ENCODE measurements around the gene GPHN. TPM values are rescaled to one million over a fixed set of nuclear protein-coding genes. Genes with fewer than 3 reads are reported as not detected.

The GPHN gene
- total RNA-seq, 1 experiment from 2014 or later = 18.1 TPM

DNA sequence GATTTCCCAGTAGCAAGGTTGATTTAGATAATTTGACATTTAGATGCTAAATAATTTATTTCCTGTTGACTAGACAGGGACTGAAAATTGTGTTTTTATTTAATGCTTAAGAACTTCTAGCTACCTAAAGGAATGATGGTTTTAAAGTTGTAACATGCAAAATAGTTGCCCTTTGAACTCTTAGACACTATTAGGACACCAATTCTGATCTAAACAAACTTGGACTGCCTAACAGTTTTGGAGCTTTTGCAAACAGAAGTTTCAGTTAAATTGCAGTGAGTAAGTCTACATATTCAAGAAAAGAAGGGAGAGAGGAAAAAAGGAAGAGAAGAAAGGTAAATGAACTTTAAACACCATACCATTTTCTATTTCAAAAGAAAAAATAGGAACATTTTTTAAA lies 492.0 kb downstream of the GPHN start (continued):
- TF ChIP-seq, protein P1, sequence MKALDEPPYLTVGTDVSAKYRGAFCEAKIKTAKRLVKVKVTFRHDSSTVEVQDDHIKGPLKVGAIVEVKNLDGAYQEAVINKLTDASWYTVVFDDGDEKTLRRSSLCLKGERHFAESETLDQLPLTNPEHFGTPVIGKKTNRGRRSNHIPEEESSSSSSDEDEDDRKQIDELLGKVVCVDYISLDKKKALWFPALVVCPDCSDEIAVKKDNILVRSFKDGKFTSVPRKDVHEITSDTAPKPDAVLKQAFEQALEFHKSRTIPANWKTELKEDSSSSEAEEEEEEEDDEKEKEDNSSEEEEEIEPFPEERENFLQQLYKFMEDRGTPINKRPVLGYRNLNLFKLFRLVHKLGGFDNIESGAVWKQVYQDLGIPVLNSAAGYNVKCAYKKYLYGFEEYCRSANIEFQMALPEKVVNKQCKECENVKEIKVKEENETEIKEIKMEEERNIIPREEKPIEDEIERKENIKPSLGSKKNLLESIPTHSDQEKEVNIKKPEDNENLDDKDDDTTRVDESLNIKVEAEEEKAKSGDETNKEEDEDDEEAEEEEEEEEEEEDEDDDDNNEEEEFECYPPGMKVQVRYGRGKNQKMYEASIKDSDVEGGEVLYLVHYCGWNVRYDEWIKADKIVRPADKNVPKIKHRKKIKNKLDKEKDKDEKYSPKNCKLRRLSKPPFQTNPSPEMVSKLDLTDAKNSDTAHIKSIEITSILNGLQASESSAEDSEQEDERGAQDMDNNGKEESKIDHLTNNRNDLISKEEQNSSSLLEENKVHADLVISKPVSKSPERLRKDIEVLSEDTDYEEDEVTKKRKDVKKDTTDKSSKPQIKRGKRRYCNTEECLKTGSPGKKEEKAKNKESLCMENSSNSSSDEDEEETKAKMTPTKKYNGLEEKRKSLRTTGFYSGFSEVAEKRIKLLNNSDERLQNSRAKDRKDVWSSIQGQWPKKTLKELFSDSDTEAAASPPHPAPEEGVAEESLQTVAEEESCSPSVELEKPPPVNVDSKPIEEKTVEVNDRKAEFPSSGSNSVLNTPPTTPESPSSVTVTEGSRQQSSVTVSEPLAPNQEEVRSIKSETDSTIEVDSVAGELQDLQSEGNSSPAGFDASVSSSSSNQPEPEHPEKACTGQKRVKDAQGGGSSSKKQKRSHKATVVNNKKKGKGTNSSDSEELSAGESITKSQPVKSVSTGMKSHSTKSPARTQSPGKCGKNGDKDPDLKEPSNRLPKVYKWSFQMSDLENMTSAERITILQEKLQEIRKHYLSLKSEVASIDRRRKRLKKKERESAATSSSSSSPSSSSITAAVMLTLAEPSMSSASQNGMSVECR (CRISPR knock-in tag; IDR thresholded peaks at IDR 0.05; ENCODE audit: borderline replicate concordance) = no peak
- no peak for TF ChIP-seq ZNF416 (CRISPR knock-in tag; IDR thresholded peaks at IDR 0.05)

DNA sequence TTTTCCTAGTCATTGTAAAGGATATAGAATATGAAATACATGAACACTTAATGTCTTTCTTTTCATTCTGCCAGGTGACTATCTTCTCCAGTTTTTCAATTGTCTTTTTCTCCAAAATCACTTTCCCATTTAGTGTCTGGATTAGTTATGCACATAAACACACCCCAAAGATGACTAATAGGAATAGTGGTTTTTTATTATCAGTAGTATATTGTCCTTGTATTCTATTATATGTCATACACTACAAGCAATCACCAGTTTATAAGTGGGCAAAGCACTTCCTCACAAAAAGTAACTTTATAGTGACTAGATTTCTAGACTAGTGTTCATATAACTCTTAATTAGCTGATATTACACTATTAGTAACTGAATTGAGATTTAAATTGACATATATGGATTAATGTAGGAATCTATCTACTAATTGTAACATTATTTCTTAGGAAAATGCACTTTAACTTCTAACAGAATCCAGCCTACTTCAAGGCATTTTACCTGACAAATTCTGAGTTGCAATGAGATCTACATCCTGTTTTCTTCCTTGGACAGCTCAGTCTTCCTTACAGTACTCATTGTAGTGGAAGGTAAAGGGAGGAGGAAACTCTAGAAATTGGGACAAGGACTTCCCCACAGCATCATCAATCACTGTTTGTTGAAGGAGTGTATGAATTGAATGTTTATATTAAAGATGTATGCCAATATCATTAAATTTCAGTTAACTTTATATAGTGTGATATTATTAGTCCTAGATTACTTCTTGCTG lies 495.2 kb downstream of the GPHN start:
- Mint-ChIP-seq H3K27ac (no peak overlapping the region), H3K36me3 (no peaks in the 10 kb centered on the region), H3K27me3 (ENCODE audit: low read depth) (no peaks in the 10 kb centered on the region), H3K4me3 (no peak overlapping the region), H3K9me3 (no peaks in the 10 kb centered on the region), H3K4me1 (no peaks in the 10 kb centered on the region)
- ChIA-PET POLR2A (no interaction called here), CTCF (no interaction called here)
- DNase-seq (ENCODE audit: low spot score) (no peak), ATAC-seq (no peak)
- TF ChIP-seq, protein P2, sequence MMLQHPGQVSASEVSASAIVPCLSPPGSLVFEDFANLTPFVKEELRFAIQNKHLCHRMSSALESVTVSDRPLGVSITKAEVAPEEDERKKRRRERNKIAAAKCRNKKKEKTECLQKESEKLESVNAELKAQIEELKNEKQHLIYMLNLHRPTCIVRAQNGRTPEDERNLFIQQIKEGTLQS (CRISPR knock-in tag; conservative IDR thresholded peaks at IDR 0.05) = no peak
- TF ChIP-seq CREB1 (CRISPR knock-in tag; IDR thresholded peaks at IDR 0.05) = no peak
- no peak for TF ChIP-seq KAT7 (CRISPR knock-in tag; IDR thresholded peaks at IDR 0.05; ENCODE audit: borderline replicate concordance)
- no peak for TF ChIP-seq RELA (CRISPR knock-in tag; IDR thresholded peaks at IDR 0.05; ENCODE audit: borderline replicate concordance)
- TF ChIP-seq, protein P3, sequence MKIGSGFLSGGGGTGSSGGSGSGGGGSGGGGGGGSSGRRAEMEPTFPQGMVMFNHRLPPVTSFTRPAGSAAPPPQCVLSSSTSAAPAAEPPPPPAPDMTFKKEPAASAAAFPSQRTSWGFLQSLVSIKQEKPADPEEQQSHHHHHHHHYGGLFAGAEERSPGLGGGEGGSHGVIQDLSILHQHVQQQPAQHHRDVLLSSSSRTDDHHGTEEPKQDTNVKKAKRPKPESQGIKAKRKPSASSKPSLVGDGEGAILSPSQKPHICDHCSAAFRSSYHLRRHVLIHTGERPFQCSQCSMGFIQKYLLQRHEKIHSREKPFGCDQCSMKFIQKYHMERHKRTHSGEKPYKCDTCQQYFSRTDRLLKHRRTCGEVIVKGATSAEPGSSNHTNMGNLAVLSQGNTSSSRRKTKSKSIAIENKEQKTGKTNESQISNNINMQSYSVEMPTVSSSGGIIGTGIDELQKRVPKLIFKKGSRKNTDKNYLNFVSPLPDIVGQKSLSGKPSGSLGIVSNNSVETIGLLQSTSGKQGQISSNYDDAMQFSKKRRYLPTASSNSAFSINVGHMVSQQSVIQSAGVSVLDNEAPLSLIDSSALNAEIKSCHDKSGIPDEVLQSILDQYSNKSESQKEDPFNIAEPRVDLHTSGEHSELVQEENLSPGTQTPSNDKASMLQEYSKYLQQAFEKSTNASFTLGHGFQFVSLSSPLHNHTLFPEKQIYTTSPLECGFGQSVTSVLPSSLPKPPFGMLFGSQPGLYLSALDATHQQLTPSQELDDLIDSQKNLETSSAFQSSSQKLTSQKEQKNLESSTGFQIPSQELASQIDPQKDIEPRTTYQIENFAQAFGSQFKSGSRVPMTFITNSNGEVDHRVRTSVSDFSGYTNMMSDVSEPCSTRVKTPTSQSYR (CRISPR knock-in tag; IDR thresholded peaks at IDR 0.05) = no peak
- TF ChIP-seq MXD4 (CRISPR knock-in tag; IDR thresholded peaks at IDR 0.05; ENCODE audit: borderline replicate concordance) = no peak
- no peak for TF ChIP-seq ZNF396 (CRISPR knock-in tag; IDR thresholded peaks at IDR 0.05; ENCODE audit: borderline replicate concordance)
- TF ChIP-seq, protein P4, sequence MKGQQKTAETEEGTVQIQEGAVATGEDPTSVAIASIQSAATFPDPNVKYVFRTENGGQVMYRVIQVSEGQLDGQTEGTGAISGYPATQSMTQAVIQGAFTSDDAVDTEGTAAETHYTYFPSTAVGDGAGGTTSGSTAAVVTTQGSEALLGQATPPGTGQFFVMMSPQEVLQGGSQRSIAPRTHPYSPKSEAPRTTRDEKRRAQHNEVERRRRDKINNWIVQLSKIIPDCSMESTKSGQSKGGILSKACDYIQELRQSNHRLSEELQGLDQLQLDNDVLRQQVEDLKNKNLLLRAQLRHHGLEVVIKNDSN (CRISPR knock-in tag; IDR thresholded peaks at IDR 0.05) = no peak
- TF ChIP-seq, protein P5, sequence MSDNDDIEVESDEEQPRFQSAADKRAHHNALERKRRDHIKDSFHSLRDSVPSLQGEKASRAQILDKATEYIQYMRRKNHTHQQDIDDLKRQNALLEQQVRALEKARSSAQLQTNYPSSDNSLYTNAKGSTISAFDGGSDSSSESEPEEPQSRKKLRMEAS (CRISPR knock-in tag; IDR thresholded peaks at IDR 0.05) = no peak
- no peak for TF ChIP-seq ZNF671 (CRISPR knock-in tag; IDR thresholded peaks at IDR 0.05)

DNA sequence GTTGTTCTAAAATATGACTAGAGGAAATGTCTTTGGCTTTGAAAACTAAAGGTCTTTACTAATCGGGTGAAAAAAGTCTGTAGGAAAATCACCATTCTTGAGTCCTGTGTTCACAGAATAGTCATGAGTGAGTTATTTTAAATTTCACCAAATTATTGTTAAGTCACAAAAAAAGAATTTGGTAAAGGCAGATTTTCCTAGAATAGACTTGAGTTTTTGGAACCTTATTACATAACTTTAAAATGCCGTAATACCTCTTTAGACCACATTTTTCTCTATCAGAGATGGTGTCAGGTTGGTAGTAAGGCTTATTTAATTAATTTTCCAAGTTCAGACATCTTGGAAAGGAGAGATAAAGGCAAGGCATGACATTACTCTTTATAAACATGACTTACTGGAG lies 496.6 kb downstream of the GPHN start:
- H3K36me3 Mint-ChIP-seq = no peaks in the 10 kb centered on the region
- no peak for ATAC-seq

More for the DNA sequence above, 496.6 kb downstream of the GPHN start:
- ChIA-PET POLR2A (no interaction called here), CTCF (no interaction called here)
- TF ChIP-seq, protein P6, sequence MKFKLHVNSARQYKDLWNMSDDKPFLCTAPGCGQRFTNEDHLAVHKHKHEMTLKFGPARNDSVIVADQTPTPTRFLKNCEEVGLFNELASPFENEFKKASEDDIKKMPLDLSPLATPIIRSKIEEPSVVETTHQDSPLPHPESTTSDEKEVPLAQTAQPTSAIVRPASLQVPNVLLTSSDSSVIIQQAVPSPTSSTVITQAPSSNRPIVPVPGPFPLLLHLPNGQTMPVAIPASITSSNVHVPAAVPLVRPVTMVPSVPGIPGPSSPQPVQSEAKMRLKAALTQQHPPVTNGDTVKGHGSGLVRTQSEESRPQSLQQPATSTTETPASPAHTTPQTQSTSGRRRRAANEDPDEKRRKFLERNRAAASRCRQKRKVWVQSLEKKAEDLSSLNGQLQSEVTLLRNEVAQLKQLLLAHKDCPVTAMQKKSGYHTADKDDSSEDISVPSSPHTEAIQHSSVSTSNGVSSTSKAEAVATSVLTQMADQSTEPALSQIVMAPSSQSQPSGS (CRISPR knock-in tag; IDR thresholded peaks at IDR 0.05; ENCODE audit: borderline replicate concordance, low read depth) = no peak
- TF ChIP-seq NFE2L1 (CRISPR knock-in tag; IDR thresholded peaks at IDR 0.05) (no peak), NR1H2 (CRISPR knock-in tag; IDR thresholded peaks at IDR 0.05) (no peak)
- TF ChIP-seq, protein P3 (CRISPR knock-in tag; IDR thresholded peaks at IDR 0.05) = no peak
- no peak for DNase-seq (ENCODE audit: low spot score)
- H3K4me1 Mint-ChIP-seq = no peaks in the 10 kb centered on the region
- no peak overlapping the region for H3K4me3 Mint-ChIP-seq
- H3K27me3 Mint-ChIP-seq (ENCODE audit: low read depth) = no peaks in the 10 kb centered on the region
- no peak overlapping the region for H3K27ac Mint-ChIP-seq
- no peaks in the 10 kb centered on the region for H3K9me3 Mint-ChIP-seq
